A549 (cell line): ENCODE measurements around the gene DBNDD1. TPM values are rescaled to one million over a fixed set of nuclear protein-coding genes. Genes with fewer than 3 reads are reported as not detected.

Source experiments
- ATAC-seq, 2 experiments: fragments of 200-7000 bp in 1 of 2; fragments of >200 bp in 1 of 2; cut with Nextera tagmentation in 1 of 2; cut with Tn5 transposase in 1 of 2; 3 replicates each; pipeline versions ENCODE4 v1.8.0 to v1.9.1; 2018 to 2020; ENCODE audit warnings: mild to moderate bottlenecking in 1 of 2, moderate library complexity in 1 of 2
- CTCF ChIA-PET: fragments of 300-600 bp; sonication (Branson Sonifier 250); formaldehyde crosslinking; extraction: SDS; loops from one replicate; lab custom pipeline; 2021; ENCODE audit warnings: antibody characterized with exemption, inconsistent platforms; lab: Yijun Ruan, JAX
- POLR2A ChIA-PET: fragments of 350-600 bp; formaldehyde crosslinking; extraction: SDS; loops from one replicate; lab custom pipeline; 2021; ENCODE audit warnings: antibody characterized with exemption, inconsistent platforms; lab: Yijun Ruan, JAX
- DNase-seq, 2 experiments: peaks; one replicate each; pipeline versions ENCODE4 v3.0.0 to v3.0.0-alpha.2; 2011 to 2016; ENCODE audit warnings: low read depth in 1 of 2, low spot score in 1 of 2
- FAIRE-seq: peaks from 2 replicates; lab custom pipeline; 2011; peaks lifted over from hg19 to GRCh38; lab: Jason Lieb, UNC
- H3K27ac ChIP-seq, 2 experiments: fragments of >200 bp; sonication (Bioruptor Twin); formaldehyde crosslinking; 3 replicates each; pipeline ENCODE4 v1.5.1; 2016 to 2017
- H3K4me1 ChIP-seq: fragments of >200 bp; sonication (Bioruptor Twin); formaldehyde crosslinking; 3 replicates; pipeline ENCODE4 v1.6.1; 2016
- H3K4me2 ChIP-seq: fragments of >200 bp; sonication (Bioruptor Twin); formaldehyde crosslinking; 3 replicates; pipeline ENCODE4 v1.6.1; 2016
- H3K4me3 ChIP-seq: fragments of >200 bp; sonication (Bioruptor Twin); formaldehyde crosslinking; 3 replicates; pipeline ENCODE4 v1.5.1; 2016
- H3K9me3 ChIP-seq: fragments of >200 bp; sonication (Bioruptor Twin); formaldehyde crosslinking; 3 replicates; pipeline ENCODE4 v1.6.1; 2016
- BHLHE40 ChIP-seq: IDR thresholded peaks from 2 replicates; pipeline ENCODE4 v1.6.1; 2012; ENCODE audit warnings: low read depth, low read length, inconsistent platforms
- CEBPB ChIP-seq, 2 experiments: fragments of >200 bp in 1 of 2; sonication (Bioruptor Twin) in 1 of 2; formaldehyde crosslinking in 1 of 2; IDR thresholded peaks; 2 replicates each; pipeline ENCODE4 v1.6.1; 2012 to 2016
- ESRRA ChIP-seq: fragments of 150-350 bp; IDR thresholded peaks from 2 replicates; pipeline ENCODE4 v1.6.1; 2014; ENCODE audit warnings: mild to moderate bottlenecking, low read length, borderline replicate concordance
- FOSL2 ChIP-seq, 2 experiments: fragments of 450-650 bp in 1 of 2; fragments of >200 bp in 1 of 2; sonication (Bioruptor Twin) in 1 of 2; formaldehyde crosslinking; IDR thresholded peaks; 2 replicates each; pipeline versions ENCODE4 v1.5.0 to v1.6.1; 2016 to 2020; ENCODE audit warnings: mild to moderate bottlenecking in 1 of 2, moderate library complexity in 1 of 2
- GATA3 ChIP-seq: IDR thresholded peaks from 2 replicates; pipeline ENCODE4 v1.6.1; 2012; ENCODE audit warnings: borderline replicate concordance
- HOXA7 ChIP-seq: fragments of 250-450 bp; sonication (Bioruptor Pico); IDR thresholded peaks from 2 replicates; pipeline ENCODE4 v1.5.0; 2020; ENCODE audit warnings: mild to moderate bottlenecking, moderate library complexity
- HOXB13 ChIP-seq: fragments of 250-450 bp; sonication (Bioruptor Pico); IDR thresholded peaks from 2 replicates; pipeline ENCODE4 v1.5.0; 2020; ENCODE audit warnings: low read depth, mild to moderate bottlenecking, moderate library complexity
- JUNB ChIP-seq: fragments of >200 bp; sonication (Bioruptor Twin); formaldehyde crosslinking; IDR thresholded peaks from 2 replicates; pipeline ENCODE4 v1.6.1; 2016
- MYC ChIP-seq: IDR thresholded peaks from 2 replicates; pipeline ENCODE4 v1.6.1; 2012; ENCODE audit warnings: mild to moderate bottlenecking, inconsistent platforms, low read length, improper control_type of control experiment, borderline replicate concordance
- NFE2L2 ChIP-seq: fragments of 150-350 bp; conservative IDR thresholded peaks from 2 replicates; pipeline ENCODE4 v1.6.1; 2014; ENCODE audit warnings: low read length
- NPAS2 ChIP-seq: fragments of 250-450 bp; sonication (Bioruptor Pico); IDR thresholded peaks from 2 replicates; pipeline ENCODE4 v1.8.0; 2022; ENCODE audit warnings: mild to moderate bottlenecking, moderate library complexity, borderline replicate concordance
- POLR2A ChIP-seq: IDR thresholded peaks from 2 replicates; pipeline ENCODE4 v1.6.1; 2012; ENCODE audit warnings: mild to moderate bottlenecking, low read length
- POLR2AphosphoS2 ChIP-seq: conservative IDR thresholded peaks from 2 replicates; pipeline ENCODE4 v1.6.1; 2012; ENCODE audit warnings: low read length, improper control_type of control experiment, inconsistent platforms
- RCOR1 ChIP-seq: fragments of 150-350 bp; IDR thresholded peaks from 2 replicates; pipeline ENCODE4 v1.6.1; 2014; ENCODE audit warnings: antibody characterized with exemption, low read length, low read depth
- RFX5 ChIP-seq: fragments of 450-650 bp; IDR thresholded peaks from 2 replicates; pipeline ENCODE4 v1.7.1; 2014; ENCODE audit warnings: antibody characterized with exemption, mild to moderate bottlenecking, moderate library complexity
- RNF2 ChIP-seq: fragments of 200-600 bp; sonication (generic); IDR thresholded peaks from 2 replicates; pipeline ENCODE4 v1.6.1; 2016; ENCODE audit warnings: low read depth, mild to moderate bottlenecking, antibody characterized with exemption, moderate library complexity, borderline replicate concordance
- ZC3H11A ChIP-seq: fragments of 450-650 bp; IDR thresholded peaks from 2 replicates; pipeline ENCODE4 v1.6.1; 2014; ENCODE audit warnings: antibody characterized with exemption, mild to moderate bottlenecking
- ZFP36 ChIP-seq: fragments of 450-650 bp; IDR thresholded peaks from 2 replicates; pipeline ENCODE4 v1.6.1; 2014; ENCODE audit warnings: borderline replicate concordance; ENCODE audit not compliant: partially characterized antibody
- ZNF302 ChIP-seq: fragments of 250-450 bp; sonication (Bioruptor Pico); IDR thresholded peaks from 2 replicates; pipeline ENCODE4 v1.9.0; 2021; ENCODE audit warnings: inconsistent platforms, mild to moderate bottlenecking, moderate library complexity
- WGBS: methylation state at CpG from one replicate; pipeline ENCODE4 v1.1.6; 2017; ENCODE audit errors: missing lambda C conversion rate; 5-methylcytosine and 5-hydroxymethylcytosine counted together
- polyA plus RNA-seq, 4 experiments: library from polyadenylated mRNA; depleted of rRNA in 3 of 4; stranded (reverse); fragments of >200 nt; fragmentation: RNase III in 1 of 4; extraction: RNeasy Plus Mini Kit Qiagen cat#74134 plus additional on column Dnase treatment in 1 of 4; gene quantifications; 2 replicates in 3 of 4; 3 replicates in 1 of 4; pipeline ENCODE4 v1.2.3, GENCODE V29; 2011 to 2017
- TF ChIP-seq, protein P1 (sequence below): fragments of 200-600 bp; sonication (generic); IDR thresholded peaks from 2 replicates; pipeline ENCODE4 v1.6.1; 2016; ENCODE audit warnings: antibody characterized with exemption, mild to moderate bottlenecking, moderate library complexity
- TF ChIP-seq, protein P2 (sequence below): fragments of 450-650 bp; IDR thresholded peaks from 2 replicates; pipeline ENCODE4 v1.6.1; 2014; ENCODE audit warnings: antibody characterized with exemption
- TF ChIP-seq, protein P3 (sequence below): fragments of >200 bp; sonication (Bioruptor Twin); formaldehyde crosslinking; IDR thresholded peaks from 3 replicates; pipeline ENCODE4 v1.6.1; 2016

DBNDD1 gene
- polyA plus RNA-seq, 2 of the 4 experiments (the other 2 are of a cell fraction), result 23.0 to 43.8 TPM

- TF ChIP-seq ZFP36 (no peak), ZNF302 (CRISPR knock-in tag) (no peak), NPAS2 (CRISPR knock-in tag) (no peak), POLR2A (no peak), ESRRA (no peak), HOXB13 (no peak)
Observed at GRCh38 chr16:90007015-90007414, 12.2 kb downstream of the DBNDD1 start (continued).

GRCh38 chr16:90005956-90006663, 13.1 kb downstream of the DBNDD1 start:
- H3K9me3 ChIP-seq, result no peaks in the 10 kb centered on the region
- ATAC-seq (no peak), DNase-seq (no peak), FAIRE-seq (no peak)
- 87% methylated on average over 7 of the region's 37 CpGs for WGBS
- no peak overlapping the region for H3K4me2 ChIP-seq
- CTCF ChIA-PET, result interaction anchor here (1.1 to 1.4 kb wide), 3 partner anchors 14 to 76 kb away, joined by 3 to 4 read pairs (median 4); no protein-coding TSS in a partner anchor
- no peak overlapping the region for H3K27ac ChIP-seq
- POLR2A ChIA-PET, result no interaction called here
- H3K4me3 ChIP-seq, result no peak overlapping the region
- no peak for TF ChIP-seq HOXA7 (CRISPR knock-in tag)
- no peak for TF ChIP-seq ESRRA
- TF ChIP-seq ZNF302 (CRISPR knock-in tag), result no peak
- no peak for TF ChIP-seq CEBPB (IDR thresholded peaks at IDR 0.05)
- TF ChIP-seq JUNB, result no peak
- no peak for TF ChIP-seq RNF2
- no peak for TF ChIP-seq MYC
- no peak for TF ChIP-seq ZFP36
- TF ChIP-seq, protein P1, sequence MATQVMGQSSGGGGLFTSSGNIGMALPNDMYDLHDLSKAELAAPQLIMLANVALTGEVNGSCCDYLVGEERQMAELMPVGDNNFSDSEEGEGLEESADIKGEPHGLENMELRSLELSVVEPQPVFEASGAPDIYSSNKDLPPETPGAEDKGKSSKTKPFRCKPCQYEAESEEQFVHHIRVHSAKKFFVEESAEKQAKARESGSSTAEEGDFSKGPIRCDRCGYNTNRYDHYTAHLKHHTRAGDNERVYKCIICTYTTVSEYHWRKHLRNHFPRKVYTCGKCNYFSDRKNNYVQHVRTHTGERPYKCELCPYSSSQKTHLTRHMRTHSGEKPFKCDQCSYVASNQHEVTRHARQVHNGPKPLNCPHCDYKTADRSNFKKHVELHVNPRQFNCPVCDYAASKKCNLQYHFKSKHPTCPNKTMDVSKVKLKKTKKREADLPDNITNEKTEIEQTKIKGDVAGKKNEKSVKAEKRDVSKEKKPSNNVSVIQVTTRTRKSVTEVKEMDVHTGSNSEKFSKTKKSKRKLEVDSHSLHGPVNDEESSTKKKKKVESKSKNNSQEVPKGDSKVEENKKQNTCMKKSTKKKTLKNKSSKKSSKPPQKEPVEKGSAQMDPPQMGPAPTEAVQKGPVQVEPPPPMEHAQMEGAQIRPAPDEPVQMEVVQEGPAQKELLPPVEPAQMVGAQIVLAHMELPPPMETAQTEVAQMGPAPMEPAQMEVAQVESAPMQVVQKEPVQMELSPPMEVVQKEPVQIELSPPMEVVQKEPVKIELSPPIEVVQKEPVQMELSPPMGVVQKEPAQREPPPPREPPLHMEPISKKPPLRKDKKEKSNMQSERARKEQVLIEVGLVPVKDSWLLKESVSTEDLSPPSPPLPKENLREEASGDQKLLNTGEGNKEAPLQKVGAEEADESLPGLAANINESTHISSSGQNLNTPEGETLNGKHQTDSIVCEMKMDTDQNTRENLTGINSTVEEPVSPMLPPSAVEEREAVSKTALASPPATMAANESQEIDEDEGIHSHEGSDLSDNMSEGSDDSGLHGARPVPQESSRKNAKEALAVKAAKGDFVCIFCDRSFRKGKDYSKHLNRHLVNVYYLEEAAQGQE, result no peak
- TF ChIP-seq GATA3, result no peak
- no peak for TF ChIP-seq POLR2A
- no peak for TF ChIP-seq RCOR1
- TF ChIP-seq, protein P2, sequence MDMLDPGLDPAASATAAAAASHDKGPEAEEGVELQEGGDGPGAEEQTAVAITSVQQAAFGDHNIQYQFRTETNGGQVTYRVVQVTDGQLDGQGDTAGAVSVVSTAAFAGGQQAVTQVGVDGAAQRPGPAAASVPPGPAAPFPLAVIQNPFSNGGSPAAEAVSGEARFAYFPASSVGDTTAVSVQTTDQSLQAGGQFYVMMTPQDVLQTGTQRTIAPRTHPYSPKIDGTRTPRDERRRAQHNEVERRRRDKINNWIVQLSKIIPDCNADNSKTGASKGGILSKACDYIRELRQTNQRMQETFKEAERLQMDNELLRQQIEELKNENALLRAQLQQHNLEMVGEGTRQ, result no peak
- no peak for TF ChIP-seq POLR2AphosphoS2
- no peak for TF ChIP-seq FOSL2 (IDR thresholded peaks at IDR 0.05)
- TF ChIP-seq FOSL2 (CRISPR knock-in tag; IDR thresholded peaks at IDR 0.05), result no peak
- no peaks in the 10 kb centered on the region for H3K4me1 ChIP-seq

GRCh38 chr16:90004577-90004976, 14.7 kb downstream of the DBNDD1 start:
- DNase-seq (no peak), FAIRE-seq (no peak), ATAC-seq (no peak)
- WGBS, result 87% methylated on average over 11 of the region's 11 CpGs
- POLR2A ChIA-PET, result interaction anchor here (1.3 kb wide), 1 partner anchor 15 kb away, joined by 5 read pairs; the partner anchor contains the start of gene DBNDD1
- TF ChIP-seq, protein P3, sequence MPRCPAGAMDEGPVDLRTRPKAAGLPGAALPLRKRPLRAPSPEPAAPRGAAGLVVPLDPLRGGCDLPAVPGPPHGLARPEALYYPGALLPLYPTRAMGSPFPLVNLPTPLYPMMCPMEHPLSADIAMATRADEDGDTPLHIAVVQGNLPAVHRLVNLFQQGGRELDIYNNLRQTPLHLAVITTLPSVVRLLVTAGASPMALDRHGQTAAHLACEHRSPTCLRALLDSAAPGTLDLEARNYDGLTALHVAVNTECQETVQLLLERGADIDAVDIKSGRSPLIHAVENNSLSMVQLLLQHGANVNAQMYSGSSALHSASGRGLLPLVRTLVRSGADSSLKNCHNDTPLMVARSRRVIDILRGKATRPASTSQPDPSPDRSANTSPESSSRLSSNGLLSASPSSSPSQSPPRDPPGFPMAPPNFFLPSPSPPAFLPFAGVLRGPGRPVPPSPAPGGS, result no peak
- TF ChIP-seq ZC3H11A (no peak), RFX5 (no peak), NFE2L2 (no peak), CEBPB (IDR thresholded peaks at IDR 0.05) (no peak), MYC (no peak), BHLHE40 (no peak)
- no peak overlapping the region for H3K4me2 ChIP-seq
- CTCF ChIA-PET, result interaction anchor here (1.2 to 1.4 kb wide), 3 partner anchors 9 to 40 kb away, joined by 4 to 5 read pairs (median 4); partner anchors contain the start of gene DBNDD1
- no peak overlapping the region for H3K27ac ChIP-seq
- no peak overlapping the region for H3K4me3 ChIP-seq
- H3K4me1 ChIP-seq, result no peaks in the 10 kb centered on the region
- H3K9me3 ChIP-seq, result no peaks in the 10 kb centered on the region
